GM19328 (cell line): Measurements from ENCODE around the gene GLIS1.

Experiments used
- ATAC-seq: cut with Tn5 transposase; IDR thresholded peaks from one replicate; pipeline ENCODE4 v1.9.1; 2021; ENCODE audit warnings: mild to moderate bottlenecking, moderate library complexity; ENCODE audit not compliant: unreplicated experiment

Gene GLIS1

DNA sequence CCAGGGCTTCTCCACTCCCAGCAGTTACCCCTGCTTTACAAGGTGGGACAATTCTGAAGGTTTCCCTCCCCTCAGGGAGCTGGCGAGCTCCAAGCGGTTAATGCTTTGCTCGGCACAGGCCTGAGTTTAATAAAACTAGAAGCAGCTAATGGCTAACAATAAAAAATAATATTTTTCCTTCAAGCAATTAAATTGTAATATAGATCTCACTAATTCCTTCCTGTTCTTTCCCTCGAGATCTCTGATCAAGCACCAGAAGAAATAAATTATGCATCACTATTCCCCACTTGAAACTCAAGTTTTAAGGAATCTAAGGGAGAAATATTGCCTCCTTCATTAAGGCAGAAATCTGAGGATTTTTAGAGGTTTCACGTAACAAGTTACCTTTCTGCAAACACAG lies 42.9 kb downstream of the GLIS1 start:
- ATAC-seq = no peak

DNA sequence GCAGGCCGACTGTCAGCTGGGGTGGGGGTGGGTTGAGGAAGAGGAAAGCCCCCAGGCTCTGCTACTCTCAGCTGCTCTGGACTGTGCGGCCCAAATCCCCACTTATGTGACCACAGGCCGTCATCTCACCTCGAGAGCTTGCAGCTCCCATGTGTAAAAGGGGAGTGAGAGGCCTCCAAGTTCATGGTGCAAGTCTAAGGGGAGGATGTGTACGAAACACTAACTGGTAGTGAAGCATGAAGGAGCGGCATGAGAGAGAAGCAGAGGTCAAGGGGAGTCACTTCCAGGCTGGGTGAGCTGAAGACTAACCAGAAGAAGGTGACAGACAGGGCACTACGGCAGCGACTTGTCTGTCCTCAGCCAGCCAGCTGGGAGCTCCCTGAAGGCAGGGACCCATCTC lies 43.8 kb downstream of the GLIS1 start:
- no peak for ATAC-seq

- no peak for ATAC-seq
These were observed 44.3 kb downstream of the GLIS1 start for GRCh38 chr1:53694718-53695091.

DNA sequence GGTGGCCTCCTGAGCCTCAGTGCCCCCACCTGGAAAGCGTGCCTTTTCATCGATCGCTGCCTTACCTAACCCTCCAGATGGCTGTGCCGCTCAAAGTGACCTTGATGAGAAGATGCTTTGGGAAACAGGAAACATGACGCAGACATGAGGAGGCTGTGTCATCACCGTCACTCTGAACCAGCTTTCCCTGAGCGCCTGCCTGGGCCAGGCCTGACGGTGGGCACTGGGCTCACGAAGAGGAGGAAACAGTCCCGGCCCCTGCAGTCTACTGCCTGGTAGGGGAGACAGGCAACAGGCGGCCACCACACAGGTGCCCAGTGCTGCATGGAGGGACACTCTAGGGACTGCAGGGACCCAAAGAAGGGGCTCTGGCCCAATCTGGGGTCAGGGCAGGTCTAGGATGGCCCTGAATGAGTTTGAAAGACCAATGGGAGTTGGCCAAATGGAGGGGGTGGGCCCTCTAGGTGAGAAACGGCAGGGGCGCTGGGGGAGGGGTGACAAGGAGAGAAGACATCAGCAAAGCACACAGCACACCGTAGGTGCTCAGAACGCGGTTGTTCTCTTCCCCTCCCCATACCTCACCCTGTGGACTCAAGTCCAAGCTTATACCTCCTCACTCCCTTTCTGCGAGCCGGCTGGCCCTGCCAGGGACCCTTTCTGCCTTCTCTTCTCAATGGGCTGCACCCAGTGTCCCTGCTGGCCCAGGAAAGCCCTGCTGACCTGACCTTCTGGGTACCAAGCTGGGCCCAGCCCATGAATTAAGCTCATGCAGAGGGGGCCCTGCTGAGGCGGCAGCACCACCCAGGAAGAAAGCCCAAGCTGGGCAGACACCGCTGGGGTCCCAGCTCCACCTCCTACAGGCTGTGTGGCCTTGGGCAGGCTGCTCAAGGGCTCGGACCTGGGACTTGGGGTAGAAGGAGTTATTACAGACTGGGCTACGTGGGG lies 44.9 kb downstream of the GLIS1 start:
- no peak for ATAC-seq

DNA sequence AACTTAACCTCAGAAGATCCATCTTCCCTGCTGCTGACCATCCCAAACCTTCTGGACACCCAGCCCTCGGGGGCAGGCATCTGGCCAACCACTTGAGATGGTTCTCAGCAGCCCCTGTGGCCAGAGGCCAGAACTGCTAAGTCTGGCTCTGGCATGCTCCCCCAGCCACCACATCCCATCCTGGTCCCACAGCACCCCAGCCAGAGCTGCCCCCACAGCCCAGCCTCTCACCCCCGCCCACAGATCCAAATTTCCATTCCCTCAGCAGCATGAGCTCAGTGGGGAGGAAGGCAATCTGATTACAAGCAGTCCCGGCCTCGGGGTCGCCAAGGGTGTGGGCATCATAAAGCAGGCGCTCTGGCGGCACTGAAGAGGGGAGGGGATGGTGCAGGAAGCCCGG lies 45.6 kb downstream of the GLIS1 start:
- no peak for ATAC-seq

DNA sequence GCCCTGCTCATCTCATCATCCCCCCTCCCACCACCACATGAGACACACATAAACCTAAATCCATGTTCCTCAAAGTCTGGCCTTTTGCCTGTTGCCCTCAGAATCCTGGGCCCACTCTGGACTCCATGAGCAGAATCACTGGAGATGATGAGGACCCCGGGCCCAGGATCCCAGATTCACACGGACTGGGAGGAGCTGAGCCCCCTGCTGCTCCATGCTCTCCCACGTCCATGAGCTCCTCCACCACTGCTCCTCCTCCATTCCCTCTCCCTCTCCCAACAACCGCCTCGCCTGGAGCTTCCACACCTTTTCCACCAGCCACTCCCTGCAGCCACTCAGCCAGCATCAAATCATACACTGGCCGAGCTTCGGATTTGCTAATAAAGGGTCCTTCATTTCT lies 47.6 kb downstream of the GLIS1 start:
- ATAC-seq = no peak

- no peak for ATAC-seq
These were observed 48.6 kb downstream of the GLIS1 start for GRCh38 chr1:53690411-53690810.

- no peak for ATAC-seq
These were observed 49.1 kb downstream of the GLIS1 start for GRCh38 chr1:53689736-53690326.

DNA sequence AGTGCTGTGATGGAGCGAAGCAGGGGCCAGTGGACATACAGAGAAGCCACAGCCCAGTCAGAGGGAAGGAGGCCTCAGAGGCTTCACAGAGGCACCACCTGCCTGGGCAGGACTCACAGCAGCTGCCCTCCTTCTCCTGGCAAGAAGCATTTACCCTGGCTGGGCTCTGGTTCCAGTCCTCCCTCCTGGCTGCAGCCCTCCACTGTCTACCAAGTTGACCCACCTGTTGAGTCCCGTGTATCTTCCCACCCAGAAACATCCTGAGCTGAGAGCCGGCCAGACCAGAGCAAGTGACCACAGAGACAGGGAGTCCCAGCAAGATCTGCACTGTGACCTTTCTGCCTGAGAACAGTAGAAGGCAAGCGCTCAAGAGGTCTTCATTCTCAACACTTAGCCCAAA lies 49.7 kb downstream of the GLIS1 start:
- no peak for ATAC-seq

DNA sequence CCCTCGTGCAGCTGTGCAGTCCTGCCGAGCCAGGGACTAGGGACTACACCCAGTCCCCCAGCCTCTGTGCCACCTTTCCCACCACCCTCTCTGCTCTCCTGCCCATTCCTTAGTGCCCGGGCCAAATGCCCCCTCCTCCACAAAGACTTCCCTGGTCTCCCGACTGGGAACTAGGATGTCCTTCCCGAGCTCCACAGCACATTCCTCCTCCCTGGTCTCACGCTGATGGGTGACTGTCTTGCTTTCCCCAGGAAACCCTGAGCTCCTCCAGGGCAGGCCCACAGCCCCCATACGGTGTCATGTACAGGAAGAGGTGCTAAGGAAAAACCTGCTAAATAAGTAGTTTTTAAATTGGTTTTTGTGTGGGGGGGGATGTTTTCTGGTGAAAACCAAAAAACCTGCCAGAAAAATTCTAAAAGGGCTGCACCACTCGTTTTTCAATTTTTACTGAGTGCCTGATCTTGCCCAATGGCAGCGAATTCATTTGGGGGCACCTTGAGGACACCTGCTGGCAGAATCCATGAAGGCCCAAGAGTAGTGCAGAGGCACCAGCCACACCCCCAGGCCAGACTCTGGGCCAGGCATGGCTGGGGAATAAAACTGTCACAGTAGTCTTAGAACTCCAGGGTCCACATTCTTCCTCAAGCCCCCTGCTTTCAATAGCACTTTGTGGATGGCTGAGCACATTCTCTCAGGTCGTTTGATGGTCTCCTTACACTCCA lies 50.4 kb downstream of the GLIS1 start:
- ATAC-seq = no peak

DNA sequence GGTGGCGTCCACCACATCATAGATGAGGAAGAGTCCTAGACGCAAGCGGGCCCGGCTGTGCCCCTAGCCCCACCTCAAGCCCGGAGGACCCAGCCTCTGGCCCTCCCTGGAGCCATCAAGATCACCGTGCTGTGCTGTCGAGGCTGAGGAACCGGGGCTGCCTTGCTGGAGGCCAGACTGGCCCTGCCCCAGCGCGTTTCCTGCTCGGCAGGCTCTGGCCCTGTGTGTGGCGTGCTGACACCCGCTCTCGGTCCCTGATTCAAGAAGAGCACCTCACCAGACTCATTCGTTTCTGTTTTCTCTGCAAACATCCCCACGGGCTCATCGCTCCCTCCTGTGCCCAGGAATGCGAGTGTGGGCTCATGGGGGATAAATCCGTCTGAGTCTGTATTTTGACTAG lies 51.1 kb downstream of the GLIS1 start:
- no peak for ATAC-seq

GRCh38 chr1:53687426-53687825 lies 51.5 kb downstream of the GLIS1 start:
- ATAC-seq = no peak

GRCh38 chr1:53686965-53687267 lies 52.0 kb downstream of the GLIS1 start:
- ATAC-seq = no peak

- ATAC-seq = no peak
These were observed 52.6 kb downstream of the GLIS1 start for GRCh38 chr1:53686091-53686964.

DNA sequence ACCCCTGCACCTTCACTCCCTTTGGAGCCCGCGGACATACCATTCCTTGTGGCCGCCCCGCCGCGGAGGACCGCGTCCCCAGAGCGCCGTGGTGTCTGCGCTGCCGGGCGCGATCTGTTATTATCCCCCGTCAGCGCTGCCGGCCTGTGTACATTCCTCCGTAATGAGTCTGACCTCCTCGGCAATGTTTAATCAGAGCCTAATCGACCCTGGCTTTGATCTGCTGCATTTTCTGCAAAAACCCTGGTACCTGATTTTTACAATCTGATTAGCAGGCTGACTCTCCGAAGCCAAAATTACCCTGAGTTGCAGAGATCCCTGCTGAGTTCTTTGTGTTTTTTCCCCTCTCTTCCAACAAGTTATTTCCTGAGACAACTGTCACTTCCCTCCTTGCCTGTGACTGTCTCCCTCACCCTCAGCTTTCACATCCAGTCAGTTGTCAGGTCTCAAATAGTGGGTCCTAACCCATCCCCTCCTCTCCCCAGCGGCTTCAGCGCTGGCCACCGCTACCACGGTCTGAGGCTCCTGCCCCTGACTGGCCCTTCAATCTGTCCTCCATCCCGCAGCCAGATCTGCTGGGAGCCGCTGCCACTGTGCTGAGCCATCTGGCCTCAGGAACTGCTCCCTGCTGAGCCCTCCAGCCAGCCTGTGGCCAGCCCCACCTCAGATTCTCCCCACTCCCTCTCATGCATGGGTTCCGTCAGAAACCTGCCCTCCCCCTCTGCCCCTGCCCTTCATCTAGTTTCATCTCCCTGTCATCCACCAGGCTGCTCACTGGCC lies 53.5 kb downstream of the GLIS1 start:
- no peak for ATAC-seq

DNA sequence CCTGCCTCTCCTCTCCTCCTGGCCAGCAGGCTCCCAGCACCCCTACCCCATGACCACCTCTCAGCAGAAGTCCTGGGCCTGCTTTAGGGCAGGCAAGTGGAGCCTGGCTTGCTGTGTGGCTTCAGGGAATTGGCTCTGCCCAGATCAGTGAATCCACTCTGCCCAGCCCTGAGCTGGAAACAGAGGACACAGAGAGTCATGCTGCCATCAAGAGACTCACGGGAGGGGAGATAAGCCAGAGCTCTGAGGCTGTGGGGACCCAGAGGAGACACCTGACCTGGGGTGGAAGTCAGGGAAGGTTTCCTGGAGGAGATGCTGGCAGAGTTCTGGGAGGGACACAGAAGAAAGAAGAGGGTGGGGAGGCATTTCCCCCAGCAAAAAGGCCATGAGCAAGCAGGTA lies 54.2 kb downstream of the GLIS1 start:
- no peak for ATAC-seq

GRCh38 chr1:53683986-53684740 lies 54.8 kb downstream of the GLIS1 start:
- ATAC-seq = no peak

GRCh38 chr1:53682881-53683280 lies 56.1 kb downstream of the GLIS1 start:
- no peak for ATAC-seq

GRCh38 chr1:53681977-53682685 lies 56.8 kb downstream of the GLIS1 start:
- ATAC-seq = no peak
